Activated T-cell treated with anti-CD3 and anti-CD28 coated beads, Interleukin-2, amount 50 U/mL, for 48 hours (primary cell): ENCODE results near the gene MN1.

Source experiments
- DNase-seq, 2 experiments: peaks; one replicate each; pipeline ENCODE4 v3.0.0-alpha.2; 2020

MN1 gene

DNA sequence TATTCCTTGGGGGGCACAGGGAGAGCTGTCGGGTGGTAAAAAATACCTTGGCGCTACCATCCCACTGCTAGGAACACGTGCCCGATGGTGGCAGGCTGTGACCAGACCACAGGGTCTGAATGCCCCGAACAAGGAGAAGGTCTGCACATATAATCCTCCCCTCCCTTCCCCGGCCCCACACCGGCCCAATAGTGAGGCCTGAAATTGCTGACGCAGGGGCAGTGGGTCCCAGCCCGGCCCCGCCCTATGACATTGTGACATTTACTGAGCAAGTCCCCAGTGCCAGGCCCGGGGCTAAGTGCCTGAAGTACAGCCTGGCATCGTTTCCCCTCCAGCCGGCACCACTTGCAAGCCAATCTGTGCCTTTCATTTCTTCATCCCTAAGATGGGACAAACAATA lies 19.5 kb downstream of the MN1 start:
- no peak for DNase-seq

DNA sequence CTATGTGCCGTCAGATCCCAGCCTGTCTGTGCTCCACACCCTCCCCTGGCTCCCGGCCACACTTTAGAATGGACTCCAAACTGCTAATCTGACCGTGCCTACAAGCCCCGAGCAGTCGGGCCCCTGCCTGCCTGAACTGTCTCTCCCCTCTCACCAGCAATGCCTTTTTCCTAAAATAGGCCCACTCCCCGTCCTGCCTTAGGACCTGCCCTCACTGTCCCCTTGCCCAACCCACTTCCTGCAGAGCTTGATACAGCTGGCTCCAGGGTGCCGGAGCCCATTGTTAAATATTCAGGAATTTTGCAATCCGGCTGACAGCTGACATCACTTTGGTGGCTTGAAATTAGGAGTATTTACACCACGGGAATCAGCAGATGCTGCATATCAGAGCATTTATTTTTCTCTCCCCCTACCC lies 21.4 kb downstream of the MN1 start:
- no peak for DNase-seq

DNA sequence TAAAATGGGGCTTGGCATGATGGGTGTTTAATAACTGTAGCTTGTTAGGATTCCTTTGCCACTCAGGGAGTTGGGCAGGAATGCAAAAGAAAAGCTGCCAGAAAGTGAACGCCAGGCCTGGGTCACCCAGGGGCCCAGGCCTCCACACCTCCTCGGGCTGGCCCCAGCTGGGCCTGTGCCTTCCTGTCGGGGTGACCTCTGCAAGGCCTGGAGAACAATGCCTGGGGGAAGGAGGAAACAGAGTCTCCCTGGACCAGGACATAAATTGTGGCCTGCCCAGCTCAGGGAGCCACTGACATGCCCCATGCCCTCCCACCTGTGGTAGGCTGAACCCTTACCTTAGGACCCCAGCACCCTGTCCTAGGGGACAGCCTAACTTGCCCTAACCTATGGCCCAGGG lies 21.9 kb downstream of the MN1 start:
- DNase-seq: no peak

DNA sequence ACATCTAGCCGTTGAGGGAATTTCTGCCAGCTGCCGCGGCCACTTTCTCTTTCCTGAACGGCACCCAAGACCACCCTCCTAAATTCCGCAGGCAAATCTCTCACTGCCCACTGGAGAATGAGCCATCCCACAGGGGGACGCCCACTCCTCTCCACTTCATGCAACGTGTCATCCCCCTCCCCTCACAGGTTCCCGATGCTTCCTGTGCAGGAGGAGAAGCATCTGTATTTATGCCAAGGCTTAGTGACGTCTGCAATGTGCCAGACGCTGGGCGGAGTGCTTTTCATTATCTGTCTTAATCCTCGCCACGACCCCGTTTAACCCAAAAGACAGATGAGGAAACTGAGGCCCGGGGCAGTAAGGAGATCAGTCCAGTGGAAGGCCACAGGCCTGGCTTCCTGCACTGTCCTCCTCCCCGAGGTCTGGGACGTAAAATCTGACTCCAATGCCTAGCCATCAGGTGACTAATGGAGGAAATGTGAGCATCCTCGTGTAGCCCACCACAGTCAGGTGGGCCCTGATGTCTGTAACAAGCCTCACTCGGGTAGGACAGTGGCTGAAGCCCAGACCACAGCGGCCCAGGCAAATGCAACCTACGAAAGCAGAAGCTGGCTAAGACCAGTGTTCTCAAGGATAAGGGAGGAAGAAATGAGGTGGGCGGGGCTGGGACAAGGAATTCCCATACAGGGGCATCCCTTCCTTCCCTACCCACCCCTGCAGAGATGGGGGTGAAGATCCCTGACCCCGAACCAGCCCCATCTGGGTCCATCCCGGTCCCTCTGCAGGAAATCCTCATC lies 23.1 kb downstream of the MN1 start:
- DNase-seq: no peak

DNA sequence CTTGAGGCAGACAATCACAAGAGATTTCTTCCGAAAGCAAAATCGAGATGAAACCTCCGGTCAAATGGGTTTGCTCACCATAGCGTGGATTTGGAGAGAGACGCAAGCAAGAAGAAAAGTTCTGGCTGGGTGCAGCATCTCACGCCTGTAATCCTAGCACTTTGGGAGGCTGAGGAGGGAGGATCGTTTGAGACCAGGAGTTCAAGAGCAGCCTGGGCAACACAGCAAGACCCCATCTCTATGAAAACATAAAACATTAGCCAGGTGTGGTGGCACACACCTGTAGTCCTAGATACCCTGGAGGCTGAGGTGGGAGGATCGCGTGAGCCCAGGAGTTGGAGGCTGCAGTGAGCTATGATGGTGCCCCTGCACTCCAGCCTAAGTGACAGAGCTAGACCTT lies 24.4 kb downstream of the MN1 start:
- no peak for DNase-seq

DNA sequence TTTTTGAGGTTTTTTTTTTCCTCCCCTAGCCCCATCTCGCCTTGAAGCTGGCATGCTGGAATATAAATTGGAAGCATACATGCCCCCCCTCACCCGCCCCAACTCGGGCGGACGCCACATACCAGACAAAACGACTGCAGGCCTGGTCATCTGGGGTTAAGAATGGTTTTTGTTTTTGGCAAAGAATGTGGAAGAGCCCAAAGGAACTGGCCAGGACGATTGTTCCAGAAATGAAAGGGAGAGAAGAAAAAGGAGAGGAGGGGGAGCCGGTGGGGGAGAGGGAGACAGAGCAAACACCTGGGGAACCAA lies 25.0 kb downstream of the MN1 start:
- DNase-seq: no peak

DNA sequence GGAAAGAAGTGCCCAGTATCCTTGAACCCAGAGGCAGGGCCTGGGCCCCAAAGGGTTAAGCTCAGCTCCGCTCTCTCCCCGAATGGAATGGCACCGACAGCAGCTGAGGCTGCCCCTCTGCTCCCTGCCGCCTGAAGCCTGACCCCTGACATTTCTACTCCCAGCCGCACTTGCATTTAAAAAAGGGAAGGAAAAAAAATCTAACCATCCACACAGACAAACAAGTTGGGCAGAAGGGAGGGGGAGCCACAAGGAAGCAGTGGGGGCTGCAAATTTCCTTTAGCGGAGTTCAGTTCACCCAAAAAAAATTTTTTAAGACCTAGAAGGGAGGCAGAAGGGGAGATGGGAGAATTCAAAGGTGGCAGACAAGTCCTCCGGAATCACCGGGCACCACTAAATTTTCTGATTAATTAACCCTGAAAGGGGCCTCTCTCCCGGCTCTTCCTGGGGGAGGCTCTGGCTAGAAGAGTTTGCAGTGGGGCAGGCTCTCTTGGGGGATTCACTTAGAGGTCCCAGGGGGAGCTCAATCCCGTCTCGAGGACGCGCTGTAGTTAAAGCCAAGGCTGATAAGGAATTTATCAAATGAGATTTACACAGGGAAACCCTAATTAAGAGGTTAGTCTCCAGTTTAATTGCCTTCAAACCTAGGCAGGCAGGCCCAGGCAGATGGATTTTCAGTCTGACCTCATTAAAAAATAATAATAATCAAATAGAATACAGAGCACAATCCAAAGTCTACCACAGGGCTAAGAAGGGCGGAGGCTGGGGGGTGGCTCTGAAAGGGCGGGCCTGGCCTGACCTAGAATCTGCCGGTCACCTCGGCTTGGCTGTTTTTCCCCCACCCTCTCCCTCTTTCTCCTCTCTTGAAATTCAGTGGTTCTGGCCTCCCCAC lies 25.6 kb downstream of the MN1 start:
- no peak for DNase-seq

DNA sequence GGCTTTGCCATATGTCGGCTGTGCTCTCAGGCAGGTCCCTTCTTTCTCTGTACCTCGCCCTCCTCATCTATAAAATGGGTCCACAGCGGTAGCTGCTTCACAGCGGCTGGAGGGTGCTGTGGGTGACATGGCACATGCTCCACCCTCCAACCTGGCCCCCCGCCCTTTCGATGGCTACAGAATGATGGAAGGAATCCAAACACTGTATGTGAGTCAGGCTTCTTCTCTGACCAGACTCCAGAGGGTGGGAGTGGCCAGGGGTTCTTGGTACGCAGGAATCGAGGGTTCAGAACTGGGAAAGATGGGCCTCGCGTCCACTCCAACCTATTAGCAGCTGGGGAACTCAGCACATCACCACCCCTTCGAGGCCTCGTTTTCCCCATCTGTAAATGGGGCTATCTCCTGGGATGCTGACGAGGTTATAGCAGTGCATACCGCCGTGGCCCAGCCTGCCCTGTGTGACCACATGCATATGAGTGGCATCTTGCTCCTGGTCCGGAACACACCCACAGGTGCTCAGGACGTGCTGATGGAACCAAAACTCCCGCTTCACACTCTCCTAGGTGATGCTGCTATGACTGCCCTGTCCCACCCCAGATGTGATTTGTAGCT lies 26.4 kb downstream of the MN1 start:
- no peak for DNase-seq

DNA sequence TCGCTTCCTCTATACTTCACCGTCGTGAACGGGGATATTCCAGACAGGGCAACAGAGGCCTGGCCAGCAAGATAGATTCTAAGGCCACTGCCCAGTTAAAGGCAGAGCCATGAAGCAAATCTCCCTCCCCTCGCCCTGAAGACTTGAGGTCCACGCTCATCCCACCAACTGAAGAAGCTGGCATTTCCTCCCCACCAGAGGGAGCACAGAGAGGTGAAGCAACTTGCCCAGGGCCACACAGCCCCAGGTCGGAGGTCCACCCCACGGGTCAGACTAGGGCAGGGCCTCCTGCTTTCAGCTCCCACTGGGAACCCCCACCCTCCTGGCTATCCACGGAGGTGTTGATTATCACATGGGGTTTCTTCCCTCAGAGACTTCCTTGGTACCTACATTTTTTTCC lies 27.4 kb downstream of the MN1 start:
- DNase-seq: no peak

DNA sequence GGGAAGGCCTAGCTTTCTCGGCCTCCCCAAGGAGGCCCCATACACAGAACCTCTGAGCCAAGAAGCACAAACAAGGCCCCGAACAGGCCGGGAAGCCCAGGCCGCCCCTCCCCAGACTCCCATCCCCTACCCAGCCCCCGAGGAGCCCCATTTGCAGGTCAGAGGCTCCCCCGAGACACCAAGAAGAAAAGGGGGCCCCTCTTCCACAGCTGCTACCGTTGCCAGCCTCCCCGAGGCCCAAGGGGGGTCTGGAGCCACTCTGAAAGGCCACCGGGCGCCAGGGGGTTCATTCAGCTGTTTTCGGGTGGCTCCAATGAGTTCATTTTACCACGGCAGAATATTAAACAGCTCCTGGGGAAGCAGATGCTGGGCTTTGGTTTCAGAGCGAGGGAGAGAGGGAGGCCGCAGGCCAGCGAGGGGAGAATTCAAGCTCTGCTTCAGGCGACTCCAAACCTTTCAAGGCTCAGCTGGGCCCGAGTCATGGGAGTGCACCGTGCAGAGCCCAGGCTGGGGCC lies 28.5 kb downstream of the MN1 start:
- no peak for DNase-seq

DNA sequence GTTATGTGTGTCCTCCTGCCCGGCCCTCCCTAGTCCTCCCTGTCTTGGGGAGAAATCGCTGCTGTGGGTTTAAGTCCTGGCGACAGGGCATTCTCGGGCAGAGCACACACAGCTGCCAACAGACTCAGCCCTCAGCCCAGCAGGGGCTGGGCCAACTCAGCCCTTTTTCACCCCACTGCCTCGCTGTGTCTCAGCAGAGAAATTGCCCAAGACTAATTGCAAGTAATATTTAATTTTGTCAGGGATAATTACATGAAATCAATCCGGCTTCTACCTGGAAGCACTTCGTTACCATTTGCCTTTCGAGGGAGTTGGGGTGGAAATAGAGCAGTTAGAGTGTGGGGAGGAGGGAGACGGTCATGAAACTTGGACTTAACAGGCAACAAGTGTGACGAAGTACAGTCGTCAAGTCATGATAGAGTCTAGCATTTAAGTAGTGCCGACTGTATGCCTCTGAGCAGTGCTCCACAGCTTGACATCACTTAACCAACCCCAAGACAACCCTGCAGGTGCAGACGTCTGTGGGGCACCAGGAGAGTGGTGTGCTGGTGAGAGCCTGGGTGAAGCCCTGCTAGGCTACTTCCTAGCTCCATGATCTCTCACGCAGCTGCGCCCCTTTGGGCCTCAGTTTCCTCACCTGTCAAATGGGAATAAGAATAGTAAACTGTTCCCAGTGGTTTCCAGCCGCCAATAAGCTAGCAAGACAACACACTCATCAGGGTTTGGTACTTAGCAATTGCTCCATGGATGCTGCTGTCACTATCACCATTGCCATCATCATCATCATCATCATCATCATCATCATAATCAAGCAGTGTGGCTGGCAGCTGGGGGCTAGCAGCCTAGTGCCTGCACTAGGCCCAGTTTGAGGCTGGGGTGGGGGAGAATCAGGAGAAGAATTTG lies 29.2 kb downstream of the MN1 start:
- DNase-seq: no peak

DNA sequence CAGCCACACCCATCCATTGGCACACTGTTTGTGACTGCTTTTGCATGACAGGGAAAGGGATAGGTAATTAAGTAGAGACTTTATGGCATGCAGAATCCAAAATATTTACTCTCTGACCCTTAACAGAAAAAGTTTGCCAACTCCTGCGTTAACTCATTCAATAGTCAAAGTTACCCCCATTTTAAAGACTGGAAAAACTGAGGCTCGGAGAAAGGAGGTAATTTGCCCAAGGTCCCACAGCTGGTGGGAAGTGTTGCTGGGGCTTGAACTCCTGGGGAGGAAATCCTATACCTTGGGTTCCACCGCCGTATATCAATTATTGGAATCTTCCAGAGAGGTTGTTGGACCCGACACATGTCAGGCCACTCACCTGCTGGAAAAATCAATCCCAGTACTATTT lies 29.9 kb downstream of the MN1 start:
- no peak for DNase-seq

DNA sequence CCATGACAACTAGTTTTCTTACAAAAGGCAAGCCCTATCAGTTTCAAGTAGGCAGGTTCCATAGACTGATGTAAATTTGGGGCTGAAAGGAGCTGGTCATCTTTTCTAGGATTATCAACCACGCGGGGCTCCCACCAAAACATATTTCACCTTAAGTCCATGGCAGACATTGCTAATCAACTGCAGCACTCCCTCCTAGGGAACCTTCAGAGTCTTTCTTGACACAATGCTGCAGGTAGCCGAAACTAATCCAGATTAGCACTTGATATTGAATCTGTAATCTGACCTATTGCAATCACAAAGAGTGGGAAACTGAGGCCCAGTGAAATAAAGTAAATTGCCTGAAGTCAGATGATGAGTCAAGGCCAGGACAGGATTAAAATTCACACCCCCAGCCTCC lies 32.5 kb downstream of the MN1 start:
- no peak for DNase-seq

DNA sequence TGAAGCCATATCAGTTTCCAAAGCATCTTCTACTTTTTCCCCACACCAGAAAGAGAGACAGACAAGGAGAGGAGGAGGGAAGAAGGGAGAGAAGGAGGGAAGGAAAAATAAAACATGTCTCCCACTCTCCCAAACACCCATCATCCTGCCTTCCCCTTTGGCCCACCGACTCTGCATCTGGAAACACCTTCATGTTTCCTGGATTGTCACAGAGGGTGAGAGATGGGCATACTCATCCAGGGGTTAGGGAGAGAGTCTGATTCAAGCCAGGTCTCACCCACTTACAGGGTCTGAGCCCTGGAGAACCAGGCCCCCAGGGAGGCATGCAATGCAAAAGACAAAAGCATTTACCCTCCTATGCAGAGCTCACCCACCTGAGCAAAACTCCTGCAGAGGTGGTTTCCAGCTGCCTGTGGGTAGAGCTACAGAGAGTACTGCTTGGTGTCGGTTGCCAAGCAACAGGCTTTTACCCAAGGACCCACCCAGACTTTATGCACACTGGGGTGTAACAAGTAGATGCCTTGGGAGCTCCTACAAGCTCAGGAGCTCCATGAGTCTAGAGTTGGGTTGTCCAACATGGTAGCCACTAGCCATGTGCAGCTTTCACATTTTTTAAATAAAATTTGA lies 33.4 kb downstream of the MN1 start:
- DNase-seq: no peak

DNA sequence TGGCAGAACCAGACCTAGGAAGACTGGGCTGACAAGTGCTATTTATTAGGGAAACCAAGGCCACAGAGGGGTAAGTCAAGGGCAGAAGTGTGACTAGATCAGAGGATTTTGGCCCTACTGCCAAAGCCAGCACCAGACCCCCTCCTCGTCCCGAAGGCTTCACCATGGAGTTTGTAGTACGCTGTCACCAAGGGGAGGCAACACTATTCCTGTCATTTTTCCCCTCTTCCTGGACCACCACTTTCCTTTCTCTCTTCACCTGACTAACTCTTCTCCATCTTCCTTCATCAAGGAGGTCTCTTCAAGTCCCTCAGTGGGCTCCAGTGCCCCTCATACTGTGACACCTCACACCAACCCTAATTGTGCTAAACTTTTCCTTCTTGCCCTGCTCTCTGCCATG lies 34.9 kb downstream of the MN1 start:
- no peak for DNase-seq

DNA sequence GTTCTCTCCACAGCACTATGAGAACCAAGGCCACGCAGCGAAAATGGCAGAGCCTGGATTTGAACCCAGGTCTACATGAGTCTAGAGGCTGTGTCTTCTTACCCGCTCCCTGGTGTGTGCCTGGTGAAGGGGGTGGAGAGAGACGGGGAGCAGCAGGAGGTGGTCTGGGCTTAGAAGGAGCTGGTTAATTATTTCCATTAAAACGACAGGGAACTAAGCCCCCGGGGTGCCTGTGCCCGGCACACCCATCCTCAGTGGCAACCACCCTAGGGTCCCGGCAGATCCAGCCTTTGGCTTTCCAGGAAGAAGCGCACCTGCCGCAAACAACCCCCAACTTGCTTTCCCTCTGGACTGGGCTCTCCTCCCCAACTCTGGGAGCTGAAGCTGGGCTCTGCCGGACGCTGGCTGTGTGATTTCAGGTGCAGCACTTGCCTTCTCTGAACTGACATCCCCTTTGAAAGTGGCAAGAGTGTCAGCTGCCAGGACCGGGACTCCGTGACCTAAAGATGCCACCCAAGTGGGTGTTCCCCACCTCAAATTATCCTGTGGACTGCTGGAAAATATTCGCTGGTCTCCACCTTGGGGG lies 35.8 kb downstream of the MN1 start:
- DNase-seq: no peak

DNA sequence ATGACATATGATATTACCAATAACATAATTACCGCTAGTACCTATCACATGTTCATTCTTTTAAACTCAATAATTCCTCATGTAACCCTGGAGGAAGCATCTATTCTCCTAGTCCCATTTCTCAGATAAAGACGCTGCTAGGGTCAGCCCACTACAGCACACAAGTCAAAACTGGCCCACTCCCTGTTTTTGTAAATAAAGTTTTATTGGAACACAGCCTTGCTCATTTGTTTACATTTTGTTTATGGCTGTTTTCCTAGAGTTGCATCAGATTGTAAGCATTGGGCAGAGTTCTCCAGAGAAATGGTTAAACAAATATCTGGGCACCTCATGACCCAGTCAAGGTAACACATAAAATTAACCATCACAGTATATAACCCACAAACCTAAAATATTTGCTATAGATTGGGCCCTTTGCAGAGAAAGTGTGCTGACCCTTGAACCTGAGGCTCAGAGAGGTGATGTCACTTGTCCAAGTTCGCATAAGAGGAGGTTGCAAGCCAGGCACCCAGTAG lies 36.8 kb downstream of the MN1 start:
- no peak for DNase-seq

DNA sequence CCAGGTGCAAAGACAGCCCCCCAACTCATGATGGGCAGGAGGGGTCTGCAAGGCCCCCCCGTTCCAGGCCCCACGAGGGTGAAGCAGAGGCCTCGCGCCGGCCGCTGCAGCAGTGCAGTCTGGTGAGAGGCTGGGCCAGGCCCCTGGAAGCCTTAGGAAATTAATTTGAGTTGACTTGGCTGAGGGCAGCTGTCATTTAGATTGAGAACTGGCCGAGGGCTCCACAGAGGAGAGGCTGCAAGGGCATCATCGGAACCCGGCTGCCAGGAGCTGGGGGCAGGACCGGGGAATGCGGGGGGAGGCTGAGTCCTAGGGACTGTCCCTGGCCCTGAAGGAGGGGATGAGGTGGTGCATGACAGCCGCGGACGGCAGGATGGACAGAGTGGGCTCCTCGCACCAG lies 39.9 kb downstream of the MN1 start:
- DNase-seq: no peak

DNA sequence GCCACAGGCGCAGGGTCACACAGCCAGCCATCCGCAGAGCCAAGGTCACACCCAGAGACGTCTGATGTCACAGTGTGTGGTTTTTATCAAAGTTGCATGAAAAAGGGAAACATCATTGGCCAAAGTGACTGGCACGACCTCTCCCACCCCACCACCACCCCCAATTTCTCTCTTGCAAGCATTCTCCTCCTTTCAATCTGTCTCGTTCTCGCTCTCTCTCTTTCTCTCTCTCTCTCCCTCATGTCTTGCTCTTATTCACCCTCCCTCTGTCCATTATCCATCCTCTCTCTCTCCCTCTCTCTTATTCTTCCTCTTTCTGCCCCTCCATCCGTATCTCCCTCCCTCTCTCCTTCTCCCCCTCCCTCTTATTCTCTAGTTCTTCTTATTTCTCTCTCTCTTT lies 40.6 kb downstream of the MN1 start:
- DNase-seq: no peak

DNA sequence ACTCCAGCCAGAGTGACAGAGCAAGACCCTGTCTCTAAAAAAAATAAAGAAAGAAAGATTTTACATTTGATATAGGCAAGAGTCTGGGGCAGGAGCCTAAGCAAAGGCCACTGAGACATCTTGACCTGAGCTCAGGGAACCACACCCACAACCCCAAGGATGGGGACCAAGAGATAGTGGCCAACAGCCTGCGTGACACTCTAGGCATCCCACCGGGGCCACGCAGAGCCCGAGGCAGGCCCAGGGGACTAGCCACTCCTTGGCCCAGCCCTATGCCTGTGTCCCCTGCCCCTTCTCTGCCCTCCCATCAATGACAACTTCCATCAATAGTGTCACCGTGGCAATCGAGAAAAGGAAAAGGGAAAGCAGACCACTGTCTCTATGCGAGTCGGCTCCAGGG lies 41.1 kb downstream of the MN1 start:
- DNase-seq: no peak

DNA sequence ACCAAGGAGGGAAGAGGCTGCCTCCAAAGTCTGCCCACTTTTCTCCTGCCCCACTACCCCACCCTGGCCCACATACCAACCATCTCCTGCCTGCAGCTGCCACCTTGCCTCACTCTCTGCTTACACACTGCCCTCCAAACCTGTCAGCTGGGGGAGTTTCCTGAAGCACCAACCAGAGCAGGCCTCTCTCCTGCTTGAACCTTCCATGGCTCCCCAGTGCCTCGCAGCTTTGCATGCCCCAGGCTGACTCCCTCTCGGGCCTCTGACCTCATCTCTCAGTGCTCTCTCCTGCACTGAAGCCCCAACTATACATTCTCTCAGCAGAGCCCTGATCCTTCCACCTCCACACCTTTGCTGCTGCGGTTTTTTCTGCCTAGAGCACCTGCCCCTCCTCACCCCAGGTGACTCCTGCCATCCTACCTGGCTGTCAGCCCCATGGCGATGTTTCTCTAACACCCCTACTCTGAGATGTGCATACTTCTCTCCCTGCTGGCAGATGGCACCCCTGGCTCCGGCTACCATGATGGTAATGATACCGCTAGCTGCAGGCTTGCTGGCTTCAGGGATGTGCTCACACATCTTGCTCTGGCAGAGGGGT lies 43.5 kb downstream of the MN1 start:
- no peak for DNase-seq
